SK-N-SH treated with all-trans-retinoic acid at 6 μM for 48 hours (cell line): ENCODE measurements around the gene MINDY2.

Source experiments
- CSDC2 ChIP-seq: fragments of 250-450 bp; sonication (Bioruptor Pico); IDR thresholded peaks from 2 replicates; pipeline ENCODE4 v1.5.0; 2020; ENCODE audit warnings: mild to moderate bottlenecking, moderate library complexity
- ESRRG ChIP-seq: fragments of 250-450 bp; sonication (Bioruptor Pico); IDR thresholded peaks from 2 replicates; pipeline ENCODE4 v1.6.1; 2021; ENCODE audit warnings: mild to moderate bottlenecking
- OSR1 ChIP-seq: fragments of 250-450 bp; sonication (Bioruptor Pico); IDR thresholded peaks from 2 replicates; pipeline ENCODE4 v1.8.0; 2022; ENCODE audit warnings: moderate library complexity, mild to moderate bottlenecking, inconsistent platforms
- POU6F1 ChIP-seq: fragments of 250-450 bp; sonication (Bioruptor Pico); IDR thresholded peaks from 2 replicates; pipeline ENCODE4 v1.8.0; 2021; ENCODE audit warnings: low read depth, mild to moderate bottlenecking, moderate library complexity, borderline replicate concordance
- RARB ChIP-seq: fragments of 250-450 bp; sonication (Bioruptor Pico); IDR thresholded peaks from 2 replicates; pipeline ENCODE4 v1.8.0; 2021; ENCODE audit warnings: mild to moderate bottlenecking, moderate library complexity
- SNAI2 ChIP-seq: fragments of 250-450 bp; sonication (Bioruptor Pico); IDR thresholded peaks from 2 replicates; pipeline ENCODE4 v1.5.0; 2020; ENCODE audit warnings: mild to moderate bottlenecking, moderate library complexity
- TCF4 ChIP-seq: fragments of 250-450 bp; sonication (Bioruptor Pico); IDR thresholded peaks from 2 replicates; pipeline ENCODE4 v1.8.0; 2021; ENCODE audit warnings: mild to moderate bottlenecking, moderate library complexity, borderline replicate concordance
- ZFP30 ChIP-seq: fragments of 450-650 bp; formaldehyde crosslinking; IDR thresholded peaks from 2 replicates; pipeline ENCODE4 v1.5.0; 2022; ENCODE audit warnings: mild to moderate bottlenecking, moderate library complexity
- TF ChIP-seq, protein P1 (sequence below): fragments of 250-450 bp; sonication (Bioruptor Pico); IDR thresholded peaks from 2 replicates; pipeline ENCODE4 v1.5.1; 2021; ENCODE audit warnings: mild to moderate bottlenecking, moderate library complexity
- TF ChIP-seq, protein P2 (sequence below): fragments of 250-450 bp; sonication (Bioruptor Pico); IDR thresholded peaks from 2 replicates; pipeline ENCODE4 v1.8.0; 2020; ENCODE audit warnings: mild to moderate bottlenecking, moderate library complexity, borderline replicate concordance

DNA sequence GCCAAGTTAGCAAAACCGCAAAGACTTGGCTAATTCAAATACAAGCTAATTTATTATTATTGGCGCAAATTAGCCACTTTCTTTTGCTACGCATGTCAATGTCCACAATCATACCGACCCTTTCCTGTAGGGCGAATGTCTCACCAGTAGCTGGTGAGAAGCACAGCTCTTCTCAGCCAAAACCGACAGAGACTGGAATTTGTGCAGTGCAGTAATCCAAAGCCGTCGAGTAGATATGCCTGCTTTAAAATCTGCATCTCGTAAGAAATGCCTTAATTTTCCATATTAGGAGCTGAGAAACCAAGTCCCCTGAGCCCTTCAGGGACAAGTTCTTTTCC is 614 bp upstream of the MINDY2 start:
- no peak for TF ChIP-seq ZFP30 (CRISPR knock-in tag)
- TF ChIP-seq, protein P1, sequence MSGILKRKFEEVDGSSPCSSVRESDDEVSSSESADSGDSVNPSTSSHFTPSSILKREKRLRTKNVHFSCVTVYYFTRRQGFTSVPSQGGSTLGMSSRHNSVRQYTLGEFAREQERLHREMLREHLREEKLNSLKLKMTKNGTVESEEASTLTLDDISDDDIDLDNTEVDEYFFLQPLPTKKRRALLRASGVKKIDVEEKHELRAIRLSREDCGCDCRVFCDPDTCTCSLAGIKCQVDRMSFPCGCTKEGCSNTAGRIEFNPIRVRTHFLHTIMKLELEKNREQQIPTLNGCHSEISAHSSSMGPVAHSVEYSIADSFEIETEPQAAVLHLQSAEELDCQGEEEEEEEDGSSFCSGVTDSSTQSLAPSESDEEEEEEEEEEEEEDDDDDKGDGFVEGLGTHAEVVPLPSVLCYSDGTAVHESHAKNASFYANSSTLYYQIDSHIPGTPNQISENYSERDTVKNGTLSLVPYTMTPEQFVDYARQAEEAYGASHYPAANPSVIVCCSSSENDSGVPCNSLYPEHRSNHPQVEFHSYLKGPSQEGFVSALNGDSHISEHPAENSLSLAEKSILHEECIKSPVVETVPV, result no peak
- TF ChIP-seq RARB, result no peak
- no peak for TF ChIP-seq CSDC2 (CRISPR knock-in tag)
- no peak for TF ChIP-seq TCF4 (CRISPR knock-in tag)
- TF ChIP-seq OSR1 (CRISPR knock-in tag), result no peak
- TF ChIP-seq POU6F1 (CRISPR knock-in tag), result no peak
- TF ChIP-seq, protein P2, sequence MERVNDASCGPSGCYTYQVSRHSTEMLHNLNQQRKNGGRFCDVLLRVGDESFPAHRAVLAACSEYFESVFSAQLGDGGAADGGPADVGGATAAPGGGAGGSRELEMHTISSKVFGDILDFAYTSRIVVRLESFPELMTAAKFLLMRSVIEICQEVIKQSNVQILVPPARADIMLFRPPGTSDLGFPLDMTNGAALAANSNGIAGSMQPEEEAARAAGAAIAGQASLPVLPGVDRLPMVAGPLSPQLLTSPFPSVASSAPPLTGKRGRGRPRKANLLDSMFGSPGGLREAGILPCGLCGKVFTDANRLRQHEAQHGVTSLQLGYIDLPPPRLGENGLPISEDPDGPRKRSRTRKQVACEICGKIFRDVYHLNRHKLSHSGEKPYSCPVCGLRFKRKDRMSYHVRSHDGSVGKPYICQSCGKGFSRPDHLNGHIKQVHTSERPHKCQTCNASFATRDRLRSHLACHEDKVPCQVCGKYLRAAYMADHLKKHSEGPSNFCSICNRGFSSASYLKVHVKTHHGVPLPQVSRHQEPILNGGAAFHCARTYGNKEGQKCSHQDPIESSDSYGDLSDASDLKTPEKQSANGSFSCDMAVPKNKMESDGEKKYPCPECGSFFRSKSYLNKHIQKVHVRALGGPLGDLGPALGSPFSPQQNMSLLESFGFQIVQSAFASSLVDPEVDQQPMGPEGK (CRISPR knock-in tag), result no peak
- no peak for TF ChIP-seq SNAI2
- no peak for TF ChIP-seq ESRRG (CRISPR knock-in tag)
